ENCODE data around the gene DUOX2. TPM values are rescaled to one million over a fixed set of nuclear protein-coding genes. Genes with fewer than 3 reads are reported as not detected.

DUOX2 gene
- total and polyA plus RNA-seq, 2 of the 8 experiments (the other 6 are each of a cell fraction or from before 2014, with no cell fraction given) = 0.08 TPM; not detected in 1

- Histone ChIP-seq H2BK5ac (ENCODE audit: low read depth, low read length) (no peak overlapping the region), H3K4me2 (ENCODE audit: insufficient read depth in 1 of 2, low read depth in 2 of 2, low read length in 2 of 2) (no peak overlapping the region), H3K4me1 (replicated peaks in 1 of 4; ENCODE audit: control insufficient read depth in 3 of 4, insufficient read depth in 4 of 4, low read length in 3 of 4) (no peaks in the 10 kb centered on the region), H3K79me2 (ENCODE audit: control insufficient read depth in 1 of 2, insufficient read depth in 2 of 2, low read length in 2 of 2) (no peaks in the 10 kb centered on the region), H2BK15ac (ENCODE audit: low read length) (no peak overlapping the region), H4K8ac (ENCODE audit: extremely low read depth, insufficient read depth, low read length) (no peak overlapping the region), H3K27me3 (replicated peaks in 1 of 4; ENCODE audit: control insufficient read depth in 3 of 4, extremely low read depth in 1 of 4, insufficient read depth in 3 of 4, low read length in 3 of 4) (no peaks in the 10 kb centered on the region), H3K23me2 (ENCODE audit: low read depth, low read length) (no peaks in the 10 kb centered on the region), H2AFZ (ENCODE audit: low read length) (no peak overlapping the region), H3K4ac (replicated peaks; ENCODE audit: insufficient read length, low read depth, low read length) (no peak overlapping the region), H3K56ac (replicated peaks; ENCODE audit: insufficient read length, low read depth, low read length) (no peak overlapping the region), H2BK12ac (ENCODE audit: low read depth, low read length) (no peak overlapping the region), H4K20me1 (replicated peaks in 1 of 2; ENCODE audit: control insufficient read depth in 1 of 2, insufficient read depth in 2 of 2, low read length in 2 of 2) (no peaks in the 10 kb centered on the region), H3K9ac (replicated peaks in 1 of 4; ENCODE audit: extremely low read depth in 1 of 4, low read depth in 3 of 4, low read length in 3 of 4) (no peak overlapping the region), H3K36me3 (ENCODE audit: control insufficient read depth in 2 of 4, insufficient read depth in 4 of 4, low read length in 3 of 4) (peaks cover 3 to 43% (median 15%) of the 10 kb centered on the region in 4 experiments), H4K91ac (replicated peaks; ENCODE audit: insufficient read length, low read length) (no peak overlapping the region), H3K23ac (ENCODE audit: insufficient read length) (no peak overlapping the region), H2BK20ac (ENCODE audit: low read length) (no peak overlapping the region), H3K27ac (ENCODE audit: low read depth, low read length) (no peak overlapping the region), H3K79me1 (ENCODE audit: low read depth, low read length) (no peaks in the 10 kb centered on the region), H3K4me3 (ENCODE audit: extremely low read depth in 1 of 4, insufficient read depth in 2 of 4, low read depth in 3 of 4, low read length in 4 of 4) (no peak overlapping the region), H2AK5ac (ENCODE audit: low read depth, low read length) (no peak overlapping the region), H4K5ac (ENCODE audit: insufficient read length, low read depth, low read length) (no peak overlapping the region), H3K14ac (ENCODE audit: insufficient read length) (no peak overlapping the region), H2BK120ac (replicated peaks; ENCODE audit: low read depth, low read length) (no peak overlapping the region), H3K9me3 (ENCODE audit: insufficient read depth in 2 of 2, low read depth in 1 of 2, low read length in 1 of 2) (peaks cover 6 to 10% of the 10 kb centered on the region in 2 experiments), H3K18ac (ENCODE audit: extremely low read depth, low read length) (no peak overlapping the region)
- FAIRE-seq (no peak), DNase-seq (ENCODE audit: low read depth in 1 of 2, low spot score in 2 of 2) (no peak)
- CTCF ChIA-PET (ENCODE audit: partially characterized antibody) = interaction anchor here (1.0 kb wide), 1 partner anchor 12 kb away, joined by 3 read pairs; no protein-coding TSS in a partner anchor
- WGBS, 2 experiments (ENCODE audit: extremely low coverage in 1 of 2, insufficient coverage in 1 of 2, insufficient read length in 1 of 2, insufficient replicate concordance in 2 of 2, low coverage in 1 of 2, low lambda C conversion rate in 2 of 2, missing lambda C conversion rate in 1 of 2) = 91% methylated on average over 7 of the region's 7 CpGs; no CpG with 5 or more reads in 1 of the 2 experiments
- POLR2A ChIA-PET (ENCODE audit: partially characterized antibody) = interaction anchor here (1.6 kb wide), 1 partner anchor 26 kb away, joined by 4 read pairs; the partner anchor contains the start of gene SORD
- TF ChIP-seq BRCA1 (IDR thresholded peaks at IDR 0.05; ENCODE audit: low read depth, low read length) (no peak), CBX5 (IDR thresholded peaks at IDR 0.05; ENCODE audit: low read depth, low read length) (no peak), SIRT6 (IDR thresholded peaks at IDR 0.05; ENCODE audit: low read length) (no peak), NRF1 (IDR thresholded peaks at IDR 0.05; ENCODE audit: low read depth, low read length) (no peak), YY1 (IDR thresholded peaks at IDR 0.05; ENCODE audit: low read depth, low read length) (no peak), BACH1 (IDR thresholded peaks at IDR 0.05; ENCODE audit: low read length) (no peak), EZH2 (IDR thresholded peaks at IDR 0.05; ENCODE audit: low read depth, low read length, severe bottlenecking) (no peak), TBP (IDR thresholded peaks at IDR 0.05; ENCODE audit: low read depth, low read length) (no peak), MAFK (IDR thresholded peaks at IDR 0.05; ENCODE audit: low read depth, low read length) (no peak), KDM5A (IDR thresholded peaks at IDR 0.05; ENCODE audit: low read length) (no peak), MAX (IDR thresholded peaks at IDR 0.05) (no peak)
- TF ChIP-seq, protein P1, sequence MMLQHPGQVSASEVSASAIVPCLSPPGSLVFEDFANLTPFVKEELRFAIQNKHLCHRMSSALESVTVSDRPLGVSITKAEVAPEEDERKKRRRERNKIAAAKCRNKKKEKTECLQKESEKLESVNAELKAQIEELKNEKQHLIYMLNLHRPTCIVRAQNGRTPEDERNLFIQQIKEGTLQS (IDR thresholded peaks at IDR 0.05; ENCODE audit: insufficient read depth, low read depth, low read length) = no peak
Measured at GRCh38 chr15:45048794-45049631, 65.0 kb downstream of the DUOX2 start.
